ENCODE data around the gene SERPINB12. TPM values are rescaled to one million over a fixed set of nuclear protein-coding genes. Genes with fewer than 3 reads are reported as not detected.
A peak's percentile ranks its signal among the peaks of the same experiment; 100 is the strongest.

SERPINB12 gene
- total RNA-seq, 1 donor, result not detected

GRCh38 chr18:63506336-63506646, 35.9 kb upstream of the SERPINB12 start:
- Histone ChIP-seq H3K9me3 (ENCODE audit: low read depth, low read length) (no peaks in the 10 kb centered on the region), H3K4me3 (ENCODE audit: insufficient read depth, low read length) (no peak overlapping the region), H3K79me2 (ENCODE audit: insufficient read depth, low read length) (no peaks in the 10 kb centered on the region), H4K20me1 (ENCODE audit: insufficient read depth, low read length) (no peaks in the 10 kb centered on the region), H3K4me1 (ENCODE audit: insufficient read depth, low read length) (no peaks in the 10 kb centered on the region), H2AFZ (ENCODE audit: low read length) (no peak overlapping the region), H3K4me2 (ENCODE audit: insufficient read depth, low read length) (no peak overlapping the region), H3K27ac (ENCODE audit: low read depth, low read length) (no peak overlapping the region), H3K27me3 (ENCODE audit: insufficient read depth, low read length) (peaks cover 7% of the 10 kb centered on the region), H3K36me3 (ENCODE audit: insufficient read depth, low read length) (no peaks in the 10 kb centered on the region)
- DNase-seq (ENCODE audit: insufficient read length, low spot score, missing footprints), result no peak
- no peak for TF ChIP-seq CTCF (IDR thresholded peaks at IDR 0.05; ENCODE audit: extremely low read depth, low read depth, low read length)

GRCh38 chr18:63508596-63508995, 33.6 kb upstream of the SERPINB12 start:
- Histone ChIP-seq H3K4me2 (ENCODE audit: insufficient read depth, low read length) (no peak overlapping the region), H3K4me3 (ENCODE audit: insufficient read depth, low read length) (no peak overlapping the region), H3K9me3 (ENCODE audit: low read depth, low read length) (no peaks in the 10 kb centered on the region), H2AFZ (ENCODE audit: low read length) (no peak overlapping the region), H3K79me2 (ENCODE audit: insufficient read depth, low read length) (no peaks in the 10 kb centered on the region), H3K27me3 (ENCODE audit: insufficient read depth, low read length) (peaks cover 3% of the 10 kb centered on the region), H3K4me1 (ENCODE audit: insufficient read depth, low read length) (no peaks in the 10 kb centered on the region), H4K20me1 (ENCODE audit: insufficient read depth, low read length) (no peaks in the 10 kb centered on the region), H3K27ac (ENCODE audit: low read depth, low read length) (no peak overlapping the region), H3K36me3 (ENCODE audit: insufficient read depth, low read length) (no peaks in the 10 kb centered on the region)
- no peak for DNase-seq (ENCODE audit: insufficient read length, low spot score, missing footprints)
- TF ChIP-seq CTCF (IDR thresholded peaks at IDR 0.05; ENCODE audit: extremely low read depth, low read depth, low read length), result no peak

- Histone ChIP-seq H3K4me3 (ENCODE audit: insufficient read depth, low read length) (no peak overlapping the region), H3K79me2 (ENCODE audit: insufficient read depth, low read length) (no peaks in the 10 kb centered on the region), H3K9me3 (ENCODE audit: low read depth, low read length) (no peaks in the 10 kb centered on the region), H4K20me1 (ENCODE audit: insufficient read depth, low read length) (no peaks in the 10 kb centered on the region), H3K4me2 (ENCODE audit: insufficient read depth, low read length) (no peak overlapping the region), H3K36me3 (ENCODE audit: insufficient read depth, low read length) (no peaks in the 10 kb centered on the region), H2AFZ (ENCODE audit: low read length) (no peak overlapping the region), H3K4me1 (ENCODE audit: insufficient read depth, low read length) (no peaks in the 10 kb centered on the region), H3K27ac (ENCODE audit: low read depth, low read length) (no peak overlapping the region), H3K27me3 (ENCODE audit: insufficient read depth, low read length) (peaks cover 6% of the 10 kb centered on the region)
- no peak for DNase-seq (ENCODE audit: insufficient read length, low spot score, missing footprints)
- peak; percentile 71 for TF ChIP-seq CTCF (IDR thresholded peaks at IDR 0.05; ENCODE audit: extremely low read depth, low read depth, low read length)
Measured at GRCh38 chr18:63511285-63511684, 30.9 kb upstream of the SERPINB12 start.

- no peaks in the 10 kb centered on the region for H3K79me2 ChIP-seq (ENCODE audit: insufficient read depth, low read length)
- H3K4me1 ChIP-seq (ENCODE audit: insufficient read depth, low read length), result peaks cover 3% of the 10 kb centered on the region
- no peak overlapping the region for H3K4me3 ChIP-seq (ENCODE audit: insufficient read depth, low read length)
- DNase-seq (ENCODE audit: insufficient read length, low spot score, missing footprints), result no peak
- no peak overlapping the region for H3K4me2 ChIP-seq (ENCODE audit: insufficient read depth, low read length)
- no peaks in the 10 kb centered on the region for H4K20me1 ChIP-seq (ENCODE audit: insufficient read depth, low read length)
- H3K27ac ChIP-seq (ENCODE audit: low read depth, low read length), result no peak overlapping the region
- H3K9me3 ChIP-seq (ENCODE audit: low read depth, low read length), result no peaks in the 10 kb centered on the region
- H3K36me3 ChIP-seq (ENCODE audit: insufficient read depth, low read length), result no peaks in the 10 kb centered on the region
- H3K27me3 ChIP-seq (ENCODE audit: insufficient read depth, low read length), result peaks cover 2% of the 10 kb centered on the region
- H2AFZ ChIP-seq (ENCODE audit: low read length), result no peak overlapping the region
- no peak for TF ChIP-seq CTCF (IDR thresholded peaks at IDR 0.05; ENCODE audit: extremely low read depth, low read depth, low read length)
Measured at GRCh38 chr18:63514326-63514725, 27.8 kb upstream of the SERPINB12 start.
